HG02938 (cell line): ENCODE results near the gene LRAT.

ENCODE experiments used
- ATAC-seq: cut with Tn5 transposase; IDR thresholded peaks from one replicate; pipeline ENCODE4 v1.9.1; 2021; ENCODE audit warnings: mild to moderate bottlenecking, moderate library complexity; ENCODE audit not compliant: unreplicated experiment

LRAT gene

GRCh38 chr4:154760895-154761294 lies 17.1 kb downstream of the LRAT start:
- no peak for ATAC-seq

GRCh38 chr4:154778264-154778663 lies 34.5 kb downstream of the LRAT start:
- no peak for ATAC-seq

GRCh38 chr4:154779362-154779947 lies 35.7 kb downstream of the LRAT start:
- no peak for ATAC-seq

GRCh38 chr4:154781126-154781982 lies 37.6 kb downstream of the LRAT start, which contains the start of gene RBM46:
RBM46 (plus strand) TSS chr4:154781272; CDS start chr4:154796753, 15,481 bp downstream.
- no peak for ATAC-seq

GRCh38 chr4:154781983-154782293 lies 38.1 kb downstream of the LRAT start:
- ATAC-seq, result no peak
